Measurements from ENCODE around the gene IQSEC1. TPM values are rescaled to one million over a fixed set of nuclear protein-coding genes. Genes with fewer than 3 reads are reported as not detected.

The IQSEC1 gene
- total RNA-seq, 4 donors from 2014 or later, result 56.1 to 99.5 (median 78.2) TPM

- H3K4me3 ChIP-seq, result no peak overlapping the region
- TF ChIP-seq CTCF (IDR thresholded peaks at IDR 0.05) (no peak), POLR2AphosphoS5 (IDR thresholded peaks at IDR 0.05) (no peak), POLR2A (IDR thresholded peaks at IDR 0.05; ENCODE audit: low read depth) (no peak), EP300 (IDR thresholded peaks at IDR 0.05) (no peak)
- intact Hi-C loops (cut with DNase I), result no loop called here
- DNase-seq (ENCODE audit: extremely low spot score), result no peak
- no peaks in the 10 kb centered on the region for H3K9me3 ChIP-seq
- peak overlapping the region in 3 of 4 donors; percentile 5 to 28 (median 16) for H3K27ac ChIP-seq (replicated peaks in 1 of 4)
- 66% methylated on average over 7 of the region's 7 CpGs for WGBS
- peaks cover 91 to 95% (median 93%) of the 10 kb centered on the region in 4 donors for H3K4me1 ChIP-seq
- no peaks in the 10 kb centered on the region for H3K36me3 ChIP-seq
- H3K27me3 ChIP-seq, result no peaks in the 10 kb centered on the region
Observed at GRCh38 chr3:12963231-12963896, 109.9 kb downstream of the IQSEC1 start.

- TF ChIP-seq CTCF (IDR thresholded peaks at IDR 0.05) (no peak), POLR2A (IDR thresholded peaks at IDR 0.05; ENCODE audit: low read depth) (no peak), POLR2AphosphoS5 (IDR thresholded peaks at IDR 0.05) (no peak), EP300 (IDR thresholded peaks at IDR 0.05) (no peak)
- peaks cover 96 to 100% (median 98%) of the 10 kb centered on the region in 4 donors for H3K4me1 ChIP-seq
- H3K36me3 ChIP-seq, result no peaks in the 10 kb centered on the region
- no peaks in the 10 kb centered on the region for H3K9me3 ChIP-seq
- 55% methylated on average over 3 of the region's 3 CpGs for WGBS
- no peak for DNase-seq (ENCODE audit: extremely low spot score)
- no peaks in the 10 kb centered on the region for H3K27me3 ChIP-seq
- no peak overlapping the region for H3K4me3 ChIP-seq
- intact Hi-C loops (cut with DNase I), result no loop called here
- peak overlapping the region in 1 of 4 donors; percentile 17 for H3K27ac ChIP-seq (replicated peaks in 1 of 4)
Observed at GRCh38 chr3:12962292-12962691, 110.9 kb downstream of the IQSEC1 start.

- H3K27ac ChIP-seq (replicated peaks in 1 of 4), result peak overlapping the region in 2 of 4 donors; percentile 3 to 5
- TF ChIP-seq EP300 (IDR thresholded peaks at IDR 0.05) (no peak), POLR2AphosphoS5 (IDR thresholded peaks at IDR 0.05) (no peak), CTCF (IDR thresholded peaks at IDR 0.05) (no peak), POLR2A (IDR thresholded peaks at IDR 0.05; ENCODE audit: low read depth) (no peak)
Observed at GRCh38 chr3:12961697-12962036, 111.6 kb downstream of the IQSEC1 start.

GRCh38 chr3:12961007-12961696 is 112.1 kb downstream of the IQSEC1 start:
- Histone ChIP-seq H3K4me3 (no peak overlapping the region), H3K27me3 (no peaks in the 10 kb centered on the region), H3K9me3 (no peaks in the 10 kb centered on the region), H3K36me3 (no peaks in the 10 kb centered on the region), H3K4me1 (peaks cover 100% of the 10 kb centered on the region in 4 donors), H3K27ac (replicated peaks in 1 of 4) (peak overlapping the region in 3 of 4 donors; percentile 34 to 81 (median 80))
- intact Hi-C loops (cut with DNase I), result no loop called here
- no peak for DNase-seq (ENCODE audit: extremely low spot score)
- WGBS, result 81% methylated on average over 4 of the region's 4 CpGs
- TF ChIP-seq CTCF (IDR thresholded peaks at IDR 0.05) (no peak), POLR2A (IDR thresholded peaks at IDR 0.05; ENCODE audit: low read depth) (no peak), POLR2AphosphoS5 (IDR thresholded peaks at IDR 0.05) (no peak), EP300 (IDR thresholded peaks at IDR 0.05) (no peak)

More at GRCh38 chr3:12961697-12962036, 111.6 kb downstream of the IQSEC1 start:
- no peaks in the 10 kb centered on the region for H3K9me3 ChIP-seq
- H3K36me3 ChIP-seq, result no peaks in the 10 kb centered on the region
- WGBS, result 84% methylated on average over 1 of the region's 1 CpG
- intact Hi-C loops (cut with DNase I), result no loop called here
- no peaks in the 10 kb centered on the region for H3K27me3 ChIP-seq
- no peak for DNase-seq (ENCODE audit: extremely low spot score)
- H3K4me3 ChIP-seq, result no peak overlapping the region
- peaks cover 100% of the 10 kb centered on the region in 4 donors for H3K4me1 ChIP-seq
